HepG2 (cell line): Measurements from ENCODE around the gene CIROP. TPM values are rescaled to one million over a fixed set of nuclear protein-coding genes. Genes with fewer than 3 reads are reported as not detected.

ENCODE experiments used
- ARNTL ChIP-seq: sonication (generic); formaldehyde crosslinking; IDR thresholded peaks from 2 replicates; pipeline ENCODE4 v1.4.0; 2020; ENCODE audit warnings: mild to moderate bottlenecking, missing genetic modification reagents
- DR1 ChIP-seq: sonication (generic); formaldehyde crosslinking; IDR thresholded peaks from 2 replicates; pipeline ENCODE4 v1.8.0; 2021; ENCODE audit warnings: mild to moderate bottlenecking, missing genetic modification reagents, inconsistent platforms
- FOXO4 ChIP-seq: sonication (generic); formaldehyde crosslinking; conservative IDR thresholded peaks from 2 replicates; pipeline ENCODE4 v1.8.1; 2023; ENCODE audit warnings: missing genetic modification reagents
- HOXA5 ChIP-seq: sonication (generic); formaldehyde crosslinking; IDR thresholded peaks from 2 replicates; pipeline ENCODE4 v1.4.0; 2020; ENCODE audit warnings: missing genetic modification reagents
- NR1H2 ChIP-seq: sonication (generic); formaldehyde crosslinking; IDR thresholded peaks from 2 replicates; pipeline ENCODE4 v1.8.1; 2022; ENCODE audit warnings: low read depth, missing genetic modification reagents, borderline replicate concordance
- PCBP2 ChIP-seq: fragments of 200-400 bp; formaldehyde crosslinking; optimal IDR thresholded peaks from 2 replicates; pipeline ENCODE3; 2018; ENCODE audit warnings: low read length, low read depth; ENCODE audit not compliant: poor library complexity, severe bottlenecking
- POLR2A ChIP-seq, 2 experiments: IDR thresholded peaks; 2 replicates each; pipeline ENCODE4 v1.6.1; 2011; ENCODE audit warnings: low read depth in 2 of 2, low read length in 2 of 2, mild to moderate bottlenecking in 1 of 2, moderate library complexity in 1 of 2; ENCODE audit not compliant: insufficient read depth in 1 of 2
- RFXANK ChIP-seq: IDR thresholded peaks from 2 replicates; pipeline ENCODE4 v1.6.1; 2016
- SAFB2 ChIP-seq: sonication (generic); formaldehyde crosslinking; IDR thresholded peaks from 2 replicates; pipeline ENCODE4 v1.5.1; 2020; ENCODE audit warnings: missing genetic modification reagents, low read depth, mild to moderate bottlenecking, borderline replicate concordance
- ZNF10 ChIP-seq: sonication (generic); formaldehyde crosslinking; IDR thresholded peaks from 2 replicates; pipeline ENCODE4 v1.4.0; 2020; ENCODE audit warnings: mild to moderate bottlenecking, low read depth, missing genetic modification reagents, borderline replicate concordance
- ZNF501 ChIP-seq: sonication (generic); formaldehyde crosslinking; IDR thresholded peaks from 2 replicates; pipeline ENCODE4 v1.5.1; 2020; ENCODE audit warnings: mild to moderate bottlenecking, moderate library complexity, missing genetic modification reagents
- ZNF512B ChIP-seq: sonication (generic); formaldehyde crosslinking; IDR thresholded peaks from 2 replicates; pipeline ENCODE4 v1.5.1; 2020; ENCODE audit warnings: missing genetic modification reagents, mild to moderate bottlenecking, borderline replicate concordance
- polyA plus RNA-seq, 8 experiments: library from polyadenylated mRNA; depleted of rRNA in 3 of 8; stranded (reverse) in 7 of 8; unstranded in 1 of 8; fragments of >200 nt; fragmentation: Illumina TruSeq in 4 of 8; extraction: Trizol in 4 of 8; gene quantifications; 2 replicates each; pipeline versions ENCODE4 v1.2.1 to v1.2.3, GENCODE V29; 2011 to 2016; ENCODE audit warnings: low read depth in 4 of 8, missing spikeins in 1 of 8, mixed read lengths in 1 of 8; ENCODE audit not compliant: insufficient read depth in 1 of 8
- total RNA-seq, 5 experiments: library from RNA; depleted of rRNA; stranded (reverse); fragments of >200 nt; fragmentation: Illumina TruSeq; extraction: Trizol; gene quantifications; 2 replicates each; pipeline ENCODE4 v1.2.3, GENCODE V29; 2016; ENCODE audit warnings: low read depth in 1 of 5
- TF ChIP-seq, protein P1 (sequence below): sonication (generic); formaldehyde crosslinking; conservative IDR thresholded peaks from 2 replicates; pipeline ENCODE4 v1.4.0; 2020; ENCODE audit warnings: missing genetic modification reagents
- TF ChIP-seq, protein P2 (sequence below): IDR thresholded peaks from 2 replicates; pipeline ENCODE4 v1.6.1; 2012; ENCODE audit warnings: low read length, improper control_type of control experiment
- TF ChIP-seq, protein P3 (sequence below): sonication (generic); formaldehyde crosslinking; IDR thresholded peaks from 2 replicates; pipeline ENCODE4; 2020; ENCODE audit warnings: missing genetic modification reagents, mild to moderate bottlenecking, borderline replicate concordance

The CIROP gene
- total and polyA plus RNA-seq, 2 of the 13 experiments (the other 11 are each of a cell fraction or from before 2014, with no cell fraction given), result 0.07 TPM; not detected in 1

- TF ChIP-seq, protein P1, sequence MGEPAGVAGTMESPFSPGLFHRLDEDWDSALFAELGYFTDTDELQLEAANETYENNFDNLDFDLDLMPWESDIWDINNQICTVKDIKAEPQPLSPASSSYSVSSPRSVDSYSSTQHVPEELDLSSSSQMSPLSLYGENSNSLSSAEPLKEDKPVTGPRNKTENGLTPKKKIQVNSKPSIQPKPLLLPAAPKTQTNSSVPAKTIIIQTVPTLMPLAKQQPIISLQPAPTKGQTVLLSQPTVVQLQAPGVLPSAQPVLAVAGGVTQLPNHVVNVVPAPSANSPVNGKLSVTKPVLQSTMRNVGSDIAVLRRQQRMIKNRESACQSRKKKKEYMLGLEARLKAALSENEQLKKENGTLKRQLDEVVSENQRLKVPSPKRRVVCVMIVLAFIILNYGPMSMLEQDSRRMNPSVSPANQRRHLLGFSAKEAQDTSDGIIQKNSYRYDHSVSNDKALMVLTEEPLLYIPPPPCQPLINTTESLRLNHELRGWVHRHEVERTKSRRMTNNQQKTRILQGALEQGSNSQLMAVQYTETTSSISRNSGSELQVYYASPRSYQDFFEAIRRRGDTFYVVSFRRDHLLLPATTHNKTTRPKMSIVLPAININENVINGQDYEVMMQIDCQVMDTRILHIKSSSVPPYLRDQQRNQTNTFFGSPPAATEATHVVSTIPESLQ (CRISPR knock-in tag), result no peak
- no peak for TF ChIP-seq FOXO4 (CRISPR knock-in tag)
- TF ChIP-seq RFXANK, result peak; percentile 61; the same call in 1 of the 2 replicates
- no peak for TF ChIP-seq PCBP2
- no peak for TF ChIP-seq NR1H2 (CRISPR knock-in tag)
- TF ChIP-seq ZNF501, result peak; percentile 85; the same call in 1 of the 2 replicates
- TF ChIP-seq, protein P2, sequence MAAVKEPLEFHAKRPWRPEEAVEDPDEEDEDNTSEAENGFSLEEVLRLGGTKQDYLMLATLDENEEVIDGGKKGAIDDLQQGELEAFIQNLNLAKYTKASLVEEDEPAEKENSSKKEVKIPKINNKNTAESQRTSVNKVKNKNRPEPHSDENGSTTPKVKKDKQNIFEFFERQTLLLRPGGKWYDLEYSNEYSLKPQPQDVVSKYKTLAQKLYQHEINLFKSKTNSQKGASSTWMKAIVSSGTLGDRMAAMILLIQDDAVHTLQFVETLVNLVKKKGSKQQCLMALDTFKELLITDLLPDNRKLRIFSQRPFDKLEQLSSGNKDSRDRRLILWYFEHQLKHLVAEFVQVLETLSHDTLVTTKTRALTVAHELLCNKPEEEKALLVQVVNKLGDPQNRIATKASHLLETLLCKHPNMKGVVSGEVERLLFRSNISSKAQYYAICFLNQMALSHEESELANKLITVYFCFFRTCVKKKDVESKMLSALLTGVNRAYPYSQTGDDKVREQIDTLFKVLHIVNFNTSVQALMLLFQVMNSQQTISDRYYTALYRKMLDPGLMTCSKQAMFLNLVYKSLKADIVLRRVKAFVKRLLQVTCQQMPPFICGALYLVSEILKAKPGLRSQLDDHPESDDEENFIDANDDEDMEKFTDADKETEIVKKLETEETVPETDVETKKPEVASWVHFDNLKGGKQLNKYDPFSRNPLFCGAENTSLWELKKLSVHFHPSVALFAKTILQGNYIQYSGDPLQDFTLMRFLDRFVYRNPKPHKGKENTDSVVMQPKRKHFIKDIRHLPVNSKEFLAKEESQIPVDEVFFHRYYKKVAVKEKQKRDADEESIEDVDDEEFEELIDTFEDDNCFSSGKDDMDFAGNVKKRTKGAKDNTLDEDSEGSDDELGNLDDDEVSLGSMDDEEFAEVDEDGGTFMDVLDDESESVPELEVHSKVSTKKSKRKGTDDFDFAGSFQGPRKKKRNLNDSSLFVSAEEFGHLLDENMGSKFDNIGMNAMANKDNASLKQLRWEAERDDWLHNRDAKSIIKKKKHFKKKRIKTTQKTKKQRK, result no peak
- peak; percentile 63; the same call in 1 of the 2 replicates for TF ChIP-seq HOXA5 (CRISPR knock-in tag)
- TF ChIP-seq ZNF512B (CRISPR knock-in tag), result peak; percentile 98
- no peak for TF ChIP-seq SAFB2
- TF ChIP-seq, protein P3, sequence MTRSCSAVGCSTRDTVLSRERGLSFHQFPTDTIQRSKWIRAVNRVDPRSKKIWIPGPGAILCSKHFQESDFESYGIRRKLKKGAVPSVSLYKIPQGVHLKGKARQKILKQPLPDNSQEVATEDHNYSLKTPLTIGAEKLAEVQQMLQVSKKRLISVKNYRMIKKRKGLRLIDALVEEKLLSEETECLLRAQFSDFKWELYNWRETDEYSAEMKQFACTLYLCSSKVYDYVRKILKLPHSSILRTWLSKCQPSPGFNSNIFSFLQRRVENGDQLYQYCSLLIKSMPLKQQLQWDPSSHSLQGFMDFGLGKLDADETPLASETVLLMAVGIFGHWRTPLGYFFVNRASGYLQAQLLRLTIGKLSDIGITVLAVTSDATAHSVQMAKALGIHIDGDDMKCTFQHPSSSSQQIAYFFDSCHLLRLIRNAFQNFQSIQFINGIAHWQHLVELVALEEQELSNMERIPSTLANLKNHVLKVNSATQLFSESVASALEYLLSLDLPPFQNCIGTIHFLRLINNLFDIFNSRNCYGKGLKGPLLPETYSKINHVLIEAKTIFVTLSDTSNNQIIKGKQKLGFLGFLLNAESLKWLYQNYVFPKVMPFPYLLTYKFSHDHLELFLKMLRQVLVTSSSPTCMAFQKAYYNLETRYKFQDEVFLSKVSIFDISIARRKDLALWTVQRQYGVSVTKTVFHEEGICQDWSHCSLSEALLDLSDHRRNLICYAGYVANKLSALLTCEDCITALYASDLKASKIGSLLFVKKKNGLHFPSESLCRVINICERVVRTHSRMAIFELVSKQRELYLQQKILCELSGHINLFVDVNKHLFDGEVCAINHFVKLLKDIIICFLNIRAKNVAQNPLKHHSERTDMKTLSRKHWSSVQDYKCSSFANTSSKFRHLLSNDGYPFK (CRISPR knock-in tag), result peak; percentile 51; the same call in 1 of the 2 replicates
- no peak for TF ChIP-seq POLR2A (IDR thresholded peaks at IDR 0.05; ENCODE audit: insufficient read depth in 1 of 2, low read depth in 2 of 2, low read length in 2 of 2)
- no peak for TF ChIP-seq DR1
- TF ChIP-seq ARNTL (CRISPR knock-in tag), result peak; percentile 19; the same call in 1 of the 2 replicates
- no peak for TF ChIP-seq ZNF10 (CRISPR knock-in tag)
These were observed 48.4 kb downstream of the CIROP start (continued) for GRCh38 chr14:23056145-23056955.
